Endodermal cell (in vitro differentiated cells): Measurements from ENCODE around the gene CHN2. TPM values are rescaled to one million over a fixed set of nuclear protein-coding genes. Genes with fewer than 3 reads are reported as not detected.

Experiments
- DNase-seq: peaks from one replicate; pipeline ENCODE4 v3.0.0-alpha.2; 2017
- H3K27ac ChIP-seq: 2 replicates; pipeline ENCODE4 v1.5.1; 2013; ENCODE audit warnings: mild to moderate bottlenecking, low read depth, low read length, moderate library complexity
- H3K27me3 ChIP-seq: 2 replicates; pipeline ENCODE4 v1.6.1; 2013; ENCODE audit warnings: mild to moderate bottlenecking, low read length, moderate library complexity; ENCODE audit not compliant: insufficient read depth, control insufficient read depth, poor library complexity, severe bottlenecking
- H3K36me3 ChIP-seq: 2 replicates; pipeline ENCODE4 v1.7.0; 2013; ENCODE audit warnings: mild to moderate bottlenecking, low read length, moderate library complexity; ENCODE audit not compliant: control insufficient read depth, insufficient read depth
- H3K4me1 ChIP-seq: one replicate; pipeline ENCODE4 v1.7.0; 2013; ENCODE audit warnings: low read length; ENCODE audit not compliant: control insufficient read depth, insufficient read depth
- H3K4me3 ChIP-seq: 2 replicates; pipeline ENCODE4 v1.5.1; 2013; ENCODE audit warnings: mild to moderate bottlenecking, low read length, moderate library complexity
- H3K9ac ChIP-seq: 2 replicates; pipeline ENCODE4 v1.6.1; 2013; ENCODE audit warnings: mild to moderate bottlenecking, low read length, moderate library complexity; ENCODE audit not compliant: poor library complexity, severe bottlenecking; ENCODE audit errors: extremely low read depth
- H3K9me3 ChIP-seq: 2 replicates; pipeline ENCODE4 v1.6.1; 2013; ENCODE audit warnings: mild to moderate bottlenecking, low read length, moderate library complexity; ENCODE audit not compliant: control insufficient read depth
- H3K27ac Mint-ChIP-seq: 2 replicates; pipeline ENCODE4 v1.8.0; 2020; ENCODE audit warnings: mixed read lengths
- H3K27me3 Mint-ChIP-seq: 2 replicates; pipeline ENCODE4 v1.8.0; 2021; ENCODE audit warnings: mild to moderate bottlenecking, mixed read lengths; ENCODE audit not compliant: insufficient read depth
- H3K36me3 Mint-ChIP-seq: 2 replicates; pipeline ENCODE4 v1.8.0; 2020; ENCODE audit warnings: low read depth, mixed read lengths
- H3K4me1 Mint-ChIP-seq: 2 replicates; pipeline ENCODE4 v1.8.0; 2020; ENCODE audit warnings: mixed read lengths
- H3K4me3 Mint-ChIP-seq: 2 replicates; pipeline ENCODE4 v1.8.0; 2020; ENCODE audit warnings: mild to moderate bottlenecking, moderate library complexity, mixed read lengths
- H3K9me3 Mint-ChIP-seq: 2 replicates; pipeline ENCODE4 v1.8.0; 2020; ENCODE audit warnings: mild to moderate bottlenecking, mixed read lengths
- CTCF ChIP-seq: fragments of 200-600 bp; sonication (generic); conservative IDR thresholded peaks from 2 replicates; pipeline ENCODE4 v1.5.0; 2021; ENCODE audit warnings: antibody characterized with exemption, mild to moderate bottlenecking
- WGBS, 2 experiments: methylation state at CpG; one replicate each; pipeline versions ENCODE4 v1.1.5 to v1.1.7; 2013; ENCODE audit warnings: missing lambda C conversion rate in 2 of 2, mixed read lengths in 1 of 2; ENCODE audit not compliant: insufficient coverage in 1 of 2, insufficient read length in 1 of 2; 5-methylcytosine and 5-hydroxymethylcytosine counted together
- total RNA-seq, 2 donors: library from RNA; stranded (reverse); fragmentation: NEBNext Ultra II Directional in 1 of 2; extraction: Animal tissue kit (Norgen Biotek cat#: 25700) in 1 of 2; gene quantifications; 2 replicates in 1 of 2; 3 replicates in 1 of 2; pipeline ENCODE4 v1.2.1, GENCODE V29; 2021

Gene CHN2
- total RNA-seq, 2 donors from 2014 or later: 14.0 to 14.1 TPM

- Mint-ChIP-seq H3K36me3 (no peaks in the 10 kb centered on the region), H3K4me3 (no peak overlapping the region), H3K4me1 (peaks cover 40% of the 10 kb centered on the region), H3K27me3 (peaks cover 8% of the 10 kb centered on the region), H3K27ac (no peak overlapping the region), H3K9me3 (peaks cover 3% of the 10 kb centered on the region)
- no peak for DNase-seq
- H3K36me3 ChIP-seq: no peaks in the 10 kb centered on the region
- no peaks in the 10 kb centered on the region for H3K27me3 ChIP-seq
- no peak overlapping the region for H3K9ac ChIP-seq
- no peak overlapping the region for H3K4me3 ChIP-seq
- WGBS, 2 experiments: 82 to 88% methylated on average over 1 to 5 of the region's 5 CpGs
- TF ChIP-seq CTCF: no peak
- no peak overlapping the region for H3K27ac ChIP-seq
- H3K9me3 ChIP-seq: no peaks in the 10 kb centered on the region
- H3K4me1 ChIP-seq: no peaks in the 10 kb centered on the region
These were observed 111.9 kb downstream of the CHN2 start for GRCh38 chr7:29306319-29306991.

GRCh38 chr7:29308424-29308823 lies 113.8 kb downstream of the CHN2 start:
- peak overlapping the region; percentile 38 for H3K27ac Mint-ChIP-seq
- 86% methylated on average over 4 of the region's 6 CpGs; no CpG with 5 or more reads in 1 of the 2 experiments for WGBS, 2 experiments

GRCh38 chr7:29309041-29309854 lies 114.7 kb downstream of the CHN2 start:
- WGBS, 2 experiments: 93 to 94% methylated on average over 4 to 9 of the region's 9 CpGs
- H3K4me3 ChIP-seq: no peak overlapping the region
- TF ChIP-seq CTCF: peak; percentile 66
- H3K27me3 Mint-ChIP-seq: peaks cover 14% of the 10 kb centered on the region
- H3K9me3 Mint-ChIP-seq: peaks cover 3% of the 10 kb centered on the region
- H3K9ac ChIP-seq: no peak overlapping the region
- no peak for DNase-seq
- H3K4me3 Mint-ChIP-seq: no peak overlapping the region
- H3K9me3 ChIP-seq: no peaks in the 10 kb centered on the region
- H3K27ac Mint-ChIP-seq: no peak overlapping the region
- no peaks in the 10 kb centered on the region for H3K36me3 ChIP-seq
- no peaks in the 10 kb centered on the region for H3K27me3 ChIP-seq
- H3K36me3 Mint-ChIP-seq: no peaks in the 10 kb centered on the region
- H3K27ac ChIP-seq: no peak overlapping the region
- no peaks in the 10 kb centered on the region for H3K4me1 ChIP-seq
- peaks cover 42% of the 10 kb centered on the region for H3K4me1 Mint-ChIP-seq

More at GRCh38 chr7:29308424-29308823, 113.8 kb downstream of the CHN2 start:
- DNase-seq: peak; percentile 60
- Histone ChIP-seq H3K9ac (no peak overlapping the region), H3K4me3 (no peak overlapping the region), H3K9me3 (no peaks in the 10 kb centered on the region), H3K36me3 (no peaks in the 10 kb centered on the region), H3K27ac (no peak overlapping the region), H3K27me3 (no peaks in the 10 kb centered on the region), H3K4me1 (no peaks in the 10 kb centered on the region)
- Mint-ChIP-seq H3K36me3 (no peaks in the 10 kb centered on the region), H3K4me1 (peaks cover 46% of the 10 kb centered on the region), H3K9me3 (peaks cover 3% of the 10 kb centered on the region), H3K4me3 (no peak overlapping the region), H3K27me3 (peaks cover 14% of the 10 kb centered on the region)
- no peak for TF ChIP-seq CTCF
